ENCODE data around the gene HOXB7. TPM values are rescaled to one million over a fixed set of nuclear protein-coding genes. Genes with fewer than 3 reads are reported as not detected.

Gene HOXB7
- total and polyA plus RNA-seq, 3 experiments from 2014 or later, result 0.87 to 0.96 (median 0.89) TPM

GRCh38 chr17:48645639-48646182, 34.9 kb upstream of the HOXB7 start:
- H3K36me3 Mint-ChIP-seq, result peaks cover 0 to 1% (median 0%) of the 10 kb centered on the region in 3 donors
- peak overlapping the region in 3 of 8 donors; percentile 34 to 60 (median 39) for H3K27ac Mint-ChIP-seq
- Histone ChIP-seq H3K9me3 (ENCODE audit: low read length) (no peaks in the 10 kb centered on the region), H3K4me1 (ENCODE audit: insufficient read depth, low read length) (peaks cover 15% of the 10 kb centered on the region), H3K4me3 (ENCODE audit: low read length) (peak overlapping the region; percentile 19), H3K27ac (ENCODE audit: low read depth, low read length) (no peak overlapping the region), H3K36me3 (ENCODE audit: insufficient read depth, low read length) (no peaks in the 10 kb centered on the region), H3K27me3 (ENCODE audit: insufficient read depth, low read length, poor library complexity, severe bottlenecking) (peaks cover 30% of the 10 kb centered on the region)
- ChIA-PET CTCF (interaction anchor here (2.5 kb wide), 1 partner anchor 9 kb away, joined by 13 read pairs; no protein-coding TSS in a partner anchor), POLR2A (no interaction called here)
- no peaks in the 10 kb centered on the region for H3K9me3 Mint-ChIP-seq
- H3K27me3 Mint-ChIP-seq, result peaks cover 55 to 59% of the 10 kb centered on the region in 2 donors
- peaks cover 16 to 38% (median 28%) of the 10 kb centered on the region in 3 donors for H3K4me1 Mint-ChIP-seq
- DNase-seq, result no peak
- peak overlapping the region; percentile 16 to 96 (median 72) for H3K4me3 Mint-ChIP-seq

- H3K27me3 Mint-ChIP-seq, result peaks cover 55 to 64% of the 10 kb centered on the region in 2 donors
- H3K9me3 Mint-ChIP-seq, result no peaks in the 10 kb centered on the region
- H3K4me3 Mint-ChIP-seq, result peak overlapping the region in 6 of 7 donors; percentile 23 to 87 (median 72)
- H3K9me3 ChIP-seq (ENCODE audit: low read length), result no peaks in the 10 kb centered on the region
- H3K4me3 ChIP-seq (ENCODE audit: low read length), result no peak overlapping the region
- H3K4me1 Mint-ChIP-seq, result peaks cover 16 to 38% (median 28%) of the 10 kb centered on the region in 3 donors
- ChIA-PET CTCF (no interaction called here), POLR2A (no interaction called here)
- peaks cover 15% of the 10 kb centered on the region for H3K4me1 ChIP-seq (ENCODE audit: insufficient read depth, low read length)
- H3K36me3 Mint-ChIP-seq, result peaks cover 0 to 1% (median 0%) of the 10 kb centered on the region in 3 donors
- H3K27ac ChIP-seq (ENCODE audit: low read depth, low read length), result no peak overlapping the region
- H3K27me3 ChIP-seq (ENCODE audit: insufficient read depth, low read length, poor library complexity, severe bottlenecking), result peaks cover 30% of the 10 kb centered on the region
- DNase-seq, result no peak
- H3K36me3 ChIP-seq (ENCODE audit: insufficient read depth, low read length), result no peaks in the 10 kb centered on the region
- H3K27ac Mint-ChIP-seq, result peak overlapping the region in 3 of 8 donors; percentile 20 to 60 (median 34)
These were observed 34.2 kb upstream of the HOXB7 start for GRCh38 chr17:48644910-48645557.

- H3K4me3 Mint-ChIP-seq, result peak overlapping the region in 1 of 7 donors; percentile 48
- H3K27ac Mint-ChIP-seq, result peak overlapping the region in 2 of 8 donors; percentile 20 to 45
- ChIA-PET POLR2A (no interaction called here), CTCF (no interaction called here)
- Histone ChIP-seq H3K36me3 (ENCODE audit: insufficient read depth, low read length) (no peaks in the 10 kb centered on the region), H3K27ac (ENCODE audit: low read depth, low read length) (no peak overlapping the region), H3K4me1 (ENCODE audit: insufficient read depth, low read length) (peaks cover 15% of the 10 kb centered on the region), H3K27me3 (ENCODE audit: insufficient read depth, low read length, poor library complexity, severe bottlenecking) (peaks cover 32% of the 10 kb centered on the region), H3K4me3 (ENCODE audit: low read length) (no peak overlapping the region), H3K9me3 (ENCODE audit: low read length) (no peaks in the 10 kb centered on the region)
- H3K27me3 Mint-ChIP-seq, result peaks cover 61 to 72% of the 10 kb centered on the region in 2 donors
- no peak for DNase-seq
- peaks cover 0 to 1% (median 0%) of the 10 kb centered on the region in 3 donors for H3K36me3 Mint-ChIP-seq
- peaks cover 16 to 38% (median 28%) of the 10 kb centered on the region in 3 donors for H3K4me1 Mint-ChIP-seq
- no peaks in the 10 kb centered on the region for H3K9me3 Mint-ChIP-seq
These were observed 33.3 kb upstream of the HOXB7 start for GRCh38 chr17:48644159-48644558.

DNA sequence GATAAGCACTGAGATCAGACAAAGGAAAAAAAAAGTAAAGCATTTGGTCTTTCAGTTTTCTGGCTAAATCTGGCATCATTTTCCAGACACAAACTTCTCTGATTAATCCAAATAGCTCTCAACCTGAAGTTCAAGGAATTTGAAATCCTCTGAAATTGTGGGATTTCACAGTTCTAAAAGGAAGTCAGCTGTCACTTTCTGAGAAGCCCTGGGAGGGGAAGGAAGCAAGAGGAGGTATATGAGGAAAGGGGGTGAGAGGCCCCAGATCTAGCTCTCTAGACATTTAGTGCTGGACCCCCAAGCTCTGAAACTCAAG, 32.8 kb upstream of the HOXB7 start:
- no peak for DNase-seq
- ChIA-PET POLR2A (no interaction called here), CTCF (interaction anchor here (0.8 kb wide), 1 partner anchor 25 kb away, joined by 3 read pairs; no protein-coding TSS in a partner anchor)
- H3K27ac Mint-ChIP-seq, result no peak overlapping the region
- Histone ChIP-seq H3K36me3 (ENCODE audit: insufficient read depth, low read length) (no peaks in the 10 kb centered on the region), H3K4me1 (ENCODE audit: insufficient read depth, low read length) (peaks cover 15% of the 10 kb centered on the region), H3K4me3 (ENCODE audit: low read length) (no peak overlapping the region), H3K27me3 (ENCODE audit: insufficient read depth, low read length, poor library complexity, severe bottlenecking) (peaks cover 34% of the 10 kb centered on the region), H3K9me3 (ENCODE audit: low read length) (no peaks in the 10 kb centered on the region), H3K27ac (ENCODE audit: low read depth, low read length) (no peak overlapping the region)
- peaks cover 0 to 1% (median 0%) of the 10 kb centered on the region in 3 donors for H3K36me3 Mint-ChIP-seq
- H3K4me3 Mint-ChIP-seq, result peak overlapping the region in 1 of 7 donors; percentile 57
- peaks cover 16 to 38% (median 28%) of the 10 kb centered on the region in 3 donors for H3K4me1 Mint-ChIP-seq
- no peaks in the 10 kb centered on the region for H3K9me3 Mint-ChIP-seq
- H3K27me3 Mint-ChIP-seq, result peaks cover 61 to 77% of the 10 kb centered on the region in 2 donors

DNA sequence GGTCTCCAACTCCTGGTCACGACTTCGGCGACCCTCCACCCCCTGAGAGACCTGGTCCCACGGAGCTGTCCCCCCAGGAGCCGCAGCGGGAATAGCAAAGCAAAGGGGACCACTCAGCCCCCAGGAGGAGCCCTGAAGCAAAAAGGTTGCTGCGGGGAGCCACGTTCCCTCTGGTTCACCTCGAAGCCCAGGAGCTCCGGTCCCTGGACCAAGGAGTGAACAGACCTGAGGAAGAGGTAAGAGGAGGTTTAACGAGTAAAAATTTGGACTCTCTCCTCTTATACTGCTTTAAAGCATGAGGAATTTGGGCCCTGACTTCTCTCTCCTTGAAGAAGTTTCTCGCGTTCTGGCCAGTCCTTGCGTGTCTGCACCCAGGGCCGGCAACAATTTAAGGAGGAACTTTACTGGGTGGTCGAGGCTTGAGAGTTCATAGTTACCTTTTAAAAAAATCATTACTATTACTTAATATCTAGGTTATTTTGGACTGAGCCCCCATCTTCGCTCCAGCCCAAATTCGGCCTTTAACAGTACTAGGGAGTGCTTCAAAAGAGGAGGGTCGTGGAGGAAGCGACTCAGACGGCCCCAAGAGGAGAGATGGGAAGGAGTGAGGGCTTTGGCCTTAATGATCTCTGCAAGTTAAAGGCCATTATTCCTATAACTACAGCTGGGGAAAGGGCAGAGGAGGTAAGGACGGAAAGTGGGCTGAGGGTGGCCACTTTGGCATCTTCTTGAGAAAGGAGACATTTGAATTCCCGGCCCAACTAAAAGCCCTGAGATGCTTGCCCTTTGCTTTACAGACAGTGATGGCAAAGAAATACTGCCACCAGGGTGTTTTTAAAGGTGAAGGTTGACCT, 32.3 kb upstream of the HOXB7 start:
- Mint-ChIP-seq H3K4me3 (peak overlapping the region in 2 of 7 donors; percentile 57 to 65), H3K27me3 (peaks cover 65 to 81% of the 10 kb centered on the region in 2 donors), H3K36me3 (peaks cover 0 to 1% (median 0%) of the 10 kb centered on the region in 3 donors), H3K4me1 (peaks cover 16 to 37% (median 26%) of the 10 kb centered on the region in 3 donors), H3K27ac (no peak overlapping the region), H3K9me3 (no peaks in the 10 kb centered on the region)
- H3K4me1 ChIP-seq (ENCODE audit: insufficient read depth, low read length), result peaks cover 15% of the 10 kb centered on the region
- no peaks in the 10 kb centered on the region for H3K9me3 ChIP-seq (ENCODE audit: low read length)
- no peak overlapping the region for H3K4me3 ChIP-seq (ENCODE audit: low read length)
- H3K27me3 ChIP-seq (ENCODE audit: insufficient read depth, low read length, poor library complexity, severe bottlenecking), result peaks cover 34% of the 10 kb centered on the region
- DNase-seq, result no peak
- no peak overlapping the region for H3K27ac ChIP-seq (ENCODE audit: low read depth, low read length)
- ChIA-PET CTCF (interaction anchor here (0.8 kb wide), 1 partner anchor 24 kb away, joined by 3 read pairs; no protein-coding TSS in a partner anchor), POLR2A (no interaction called here)
- H3K36me3 ChIP-seq (ENCODE audit: insufficient read depth, low read length), result no peaks in the 10 kb centered on the region

GRCh38 chr17:48642059-48642842, 31.4 kb upstream of the HOXB7 start:
- Histone ChIP-seq H3K27ac (ENCODE audit: low read depth, low read length) (no peak overlapping the region), H3K27me3 (ENCODE audit: insufficient read depth, low read length, poor library complexity, severe bottlenecking) (peaks cover 41% of the 10 kb centered on the region), H3K36me3 (ENCODE audit: insufficient read depth, low read length) (no peaks in the 10 kb centered on the region), H3K4me1 (ENCODE audit: insufficient read depth, low read length) (peaks cover 10% of the 10 kb centered on the region), H3K9me3 (ENCODE audit: low read length) (no peaks in the 10 kb centered on the region), H3K4me3 (ENCODE audit: low read length) (no peak overlapping the region)
- POLR2A ChIA-PET, result no interaction called here
- CTCF ChIA-PET, result interaction anchor here (0.9 kb wide), 1 partner anchor 36 kb away, joined by 3 read pairs; no protein-coding TSS in a partner anchor
- H3K4me3 Mint-ChIP-seq, result no peak overlapping the region
- peaks cover 12 to 30% (median 20%) of the 10 kb centered on the region in 3 donors for H3K4me1 Mint-ChIP-seq
- peaks cover 69 to 83% of the 10 kb centered on the region in 2 donors for H3K27me3 Mint-ChIP-seq
- no peak for DNase-seq
- H3K36me3 Mint-ChIP-seq, result peaks cover 0 to 1% (median 0%) of the 10 kb centered on the region in 3 donors
- no peak overlapping the region for H3K27ac Mint-ChIP-seq
- H3K9me3 Mint-ChIP-seq, result no peaks in the 10 kb centered on the region

DNA sequence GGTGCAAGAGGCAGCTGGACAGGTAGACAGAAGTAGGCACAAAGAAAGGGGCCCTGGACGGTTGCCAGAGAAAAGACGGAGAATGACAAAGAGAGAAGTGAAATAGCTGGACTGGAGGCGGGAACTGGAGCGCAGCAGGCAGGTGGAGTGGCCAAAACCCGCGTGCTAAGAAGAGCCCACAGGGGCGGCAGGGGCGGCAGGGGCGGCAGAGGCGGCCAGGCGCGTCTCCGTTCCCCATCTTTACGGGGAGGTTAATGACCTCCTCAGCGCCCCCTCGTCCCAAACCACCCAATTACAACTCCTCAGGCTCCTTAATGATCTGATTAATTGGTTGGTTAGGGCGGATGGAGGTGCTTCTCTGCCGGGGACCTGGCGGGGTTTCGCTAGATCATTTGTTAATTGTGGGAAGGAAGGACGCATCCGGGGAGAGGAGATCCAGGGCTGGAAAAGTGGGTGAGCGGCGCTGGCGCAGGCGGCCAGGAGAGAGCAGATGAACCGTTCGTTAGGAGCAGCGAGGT, 30.8 kb upstream of the HOXB7 start:
- no peak for DNase-seq
- peaks cover 47% of the 10 kb centered on the region for H3K27me3 ChIP-seq (ENCODE audit: insufficient read depth, low read length, poor library complexity, severe bottlenecking)
- Mint-ChIP-seq H3K27ac (peak overlapping the region in 1 of 8 donors; percentile 47), H3K4me3 (peak overlapping the region in 2 of 7 donors; percentile 15 to 86), H3K36me3 (no peaks in the 10 kb centered on the region), H3K9me3 (no peaks in the 10 kb centered on the region), H3K27me3 (peaks cover 69 to 90% of the 10 kb centered on the region in 2 donors), H3K4me1 (peaks cover 14 to 30% (median 18%) of the 10 kb centered on the region in 3 donors)
- no peaks in the 10 kb centered on the region for H3K36me3 ChIP-seq (ENCODE audit: insufficient read depth, low read length)
- no peak overlapping the region for H3K27ac ChIP-seq (ENCODE audit: low read depth, low read length)
- ChIA-PET POLR2A (no interaction called here), CTCF (interaction anchor here (0.9 kb wide), 1 partner anchor 37 kb away, joined by 3 read pairs; no protein-coding TSS in a partner anchor)
- H3K9me3 ChIP-seq (ENCODE audit: low read length), result no peaks in the 10 kb centered on the region
- peaks cover 10% of the 10 kb centered on the region for H3K4me1 ChIP-seq (ENCODE audit: insufficient read depth, low read length)
- no peak overlapping the region for H3K4me3 ChIP-seq (ENCODE audit: low read length)
